ENCODE data around the gene CDH15.
"Not testable (repeated sequence)": the region's sequence is repeated elsewhere in the genome, so short reads cannot be mapped to it uniquely, and the experiment has no call there.

Gene CDH15

GRCh38 chr16:89174877-89175276, 3.3 kb downstream of the CDH15 start:
- DNase-seq: no peak

GRCh38 chr16:89175280-89176146, 4.0 kb downstream of the CDH15 start:
- no peak for DNase-seq

GRCh38 chr16:89176147-89176690, 4.7 kb downstream of the CDH15 start:
- no peak for DNase-seq

GRCh38 chr16:89176717-89177116, 5.2 kb downstream of the CDH15 start:
- no peak for DNase-seq

GRCh38 chr16:89177501-89177900, 6.0 kb downstream of the CDH15 start:
- DNase-seq: no peak

GRCh38 chr16:89178453-89179147, 7.1 kb downstream of the CDH15 start:
- no peak for DNase-seq

GRCh38 chr16:89179148-89179484, 7.6 kb downstream of the CDH15 start:
- no peak for DNase-seq

GRCh38 chr16:89179656-89180315, 8.2 kb downstream of the CDH15 start:
- DNase-seq: no peak

- no peak for DNase-seq
Measured at GRCh38 chr16:89183463-89183862, 11.9 kb downstream of the CDH15 start.

GRCh38 chr16:89183975-89184676, 12.6 kb downstream of the CDH15 start:
- peak; percentile 41 for DNase-seq

- peak; percentile 57 for DNase-seq
Measured at GRCh38 chr16:89184677-89184932, 13.1 kb downstream of the CDH15 start.

- peak; percentile 63 for DNase-seq
Measured at GRCh38 chr16:89184933-89185794, 13.6 kb downstream of the CDH15 start.

- not testable (repeated sequence) for DNase-seq
Measured at GRCh38 chr16:89185887-89186592, 14.5 kb downstream of the CDH15 start.

- DNase-seq: not testable (repeated sequence)
Measured at GRCh38 chr16:89186593-89187031, 15.1 kb downstream of the CDH15 start.

GRCh38 chr16:89187032-89187769, 15.7 kb downstream of the CDH15 start:
- DNase-seq: peak; percentile 71

GRCh38 chr16:89187770-89188392, 16.3 kb downstream of the CDH15 start:
- DNase-seq: peak; percentile 44

GRCh38 chr16:89188471-89189357, 17.2 kb downstream of the CDH15 start:
- peak; percentile 35 for DNase-seq

GRCh38 chr16:89189358-89190025, 17.9 kb downstream of the CDH15 start:
- DNase-seq: peak; percentile 37
